ENCODE data around the gene RASSF7.
"Not testable (repeated sequence)": the region's sequence is repeated elsewhere in the genome, so short reads cannot be mapped to it uniquely, and the experiment has no call there.

- not testable (repeated sequence) for TF ChIP-seq EP300 (IDR thresholded peaks at IDR 0.05); CTCF (IDR thresholded peaks at IDR 0.05); POLR2A (IDR thresholded peaks at IDR 0.05; ENCODE audit: low read depth)
- TF ChIP-seq POLR2AphosphoS5 (IDR thresholded peaks at IDR 0.05) = peak in 1 of 2 donors; percentile 15
Observed at GRCh38 chr11:574031-574570, 13.3 kb downstream of the RASSF7 start.
